Endothelial cell (in vitro differentiated cells): ENCODE measurements around the gene IL1R2. TPM values are rescaled to one million over a fixed set of nuclear protein-coding genes. Genes with fewer than 3 reads are reported as not detected.
"Not testable (repeated sequence)": the region's sequence is repeated elsewhere in the genome, so short reads cannot be mapped to it uniquely, and the experiment has no call there.

Source experiments
- DNase-seq: peaks from one replicate; pipeline ENCODE4 v3.0.0; 2021; ENCODE audit warnings: low spot score
- H3K27ac Mint-ChIP-seq: one replicate; pipeline ENCODE4 v1.8.0; 2021; ENCODE audit warnings: mixed read lengths, inconsistent platforms; ENCODE audit not compliant: unreplicated experiment
- H3K27me3 Mint-ChIP-seq: one replicate; pipeline ENCODE4 v1.8.0; 2021; ENCODE audit warnings: mild to moderate bottlenecking, moderate library complexity, mixed read lengths, inconsistent platforms; ENCODE audit not compliant: unreplicated experiment
- H3K36me3 Mint-ChIP-seq: one replicate; pipeline ENCODE4 v1.8.0; 2021; ENCODE audit warnings: mild to moderate bottlenecking, low read depth, mixed read lengths, inconsistent platforms; ENCODE audit not compliant: unreplicated experiment
- H3K4me1 Mint-ChIP-seq: one replicate; pipeline ENCODE4 v1.8.0; 2021; ENCODE audit warnings: mild to moderate bottlenecking, mixed read lengths, inconsistent platforms; ENCODE audit not compliant: unreplicated experiment
- H3K4me3 Mint-ChIP-seq: one replicate; pipeline ENCODE4 v1.8.0; 2021; ENCODE audit warnings: mild to moderate bottlenecking, mixed read lengths, inconsistent platforms; ENCODE audit not compliant: unreplicated experiment
- H3K9me3 Mint-ChIP-seq: one replicate; pipeline ENCODE4 v1.8.0; 2021; ENCODE audit warnings: mixed read lengths, inconsistent platforms; ENCODE audit not compliant: unreplicated experiment
- total RNA-seq: library from RNA; stranded (reverse); fragmentation: NEBNext Ultra II Directional; extraction: Animal tissue kit (Norgen Biotek cat#: 25700); gene quantifications from one replicate; pipeline ENCODE4 v1.2.1, GENCODE V29; 2021; ENCODE audit not compliant: unreplicated experiment
- TF ChIP-seq, protein P1 (sequence below): fragments of 200-600 bp; sonication (generic); IDR thresholded peaks from one replicate; pipeline ENCODE4 v1.5.0; 2021; ENCODE audit warnings: antibody characterized with exemption; ENCODE audit not compliant: unreplicated experiment

Gene IL1R2
- total RNA-seq, 1 donor from 2014 or later = not detected

DNA sequence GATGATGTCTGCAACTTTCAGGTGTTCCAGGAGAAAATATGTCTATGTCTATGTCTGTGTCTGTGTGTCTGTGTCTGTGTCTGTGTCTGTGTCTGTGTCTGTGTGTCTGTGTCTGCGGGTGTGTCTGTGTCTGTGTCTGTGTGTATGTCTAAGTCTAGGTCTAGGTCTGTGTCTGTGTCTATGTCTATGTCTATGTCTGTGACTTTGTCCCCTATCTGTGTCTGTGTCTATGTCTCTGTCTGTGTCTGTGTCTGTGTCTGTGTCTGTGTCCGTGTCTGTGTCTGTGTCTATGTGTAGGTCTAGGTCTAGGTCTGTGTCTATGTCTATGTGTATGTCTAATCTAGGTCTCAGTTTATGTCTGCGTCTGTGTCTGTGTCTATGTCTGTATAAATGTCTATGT is 10.5 kb downstream of the IL1R2 start:
- TF ChIP-seq, protein P1, sequence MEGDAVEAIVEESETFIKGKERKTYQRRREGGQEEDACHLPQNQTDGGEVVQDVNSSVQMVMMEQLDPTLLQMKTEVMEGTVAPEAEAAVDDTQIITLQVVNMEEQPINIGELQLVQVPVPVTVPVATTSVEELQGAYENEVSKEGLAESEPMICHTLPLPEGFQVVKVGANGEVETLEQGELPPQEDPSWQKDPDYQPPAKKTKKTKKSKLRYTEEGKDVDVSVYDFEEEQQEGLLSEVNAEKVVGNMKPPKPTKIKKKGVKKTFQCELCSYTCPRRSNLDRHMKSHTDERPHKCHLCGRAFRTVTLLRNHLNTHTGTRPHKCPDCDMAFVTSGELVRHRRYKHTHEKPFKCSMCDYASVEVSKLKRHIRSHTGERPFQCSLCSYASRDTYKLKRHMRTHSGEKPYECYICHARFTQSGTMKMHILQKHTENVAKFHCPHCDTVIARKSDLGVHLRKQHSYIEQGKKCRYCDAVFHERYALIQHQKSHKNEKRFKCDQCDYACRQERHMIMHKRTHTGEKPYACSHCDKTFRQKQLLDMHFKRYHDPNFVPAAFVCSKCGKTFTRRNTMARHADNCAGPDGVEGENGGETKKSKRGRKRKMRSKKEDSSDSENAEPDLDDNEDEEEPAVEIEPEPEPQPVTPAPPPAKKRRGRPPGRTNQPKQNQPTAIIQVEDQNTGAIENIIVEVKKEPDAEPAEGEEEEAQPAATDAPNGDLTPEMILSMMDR = no peak
- Mint-ChIP-seq H3K4me1 (peaks cover 12% of the 10 kb centered on the region), H3K9me3 (no peaks in the 10 kb centered on the region), H3K27me3 (no peaks in the 10 kb centered on the region), H3K27ac (no peak overlapping the region), H3K4me3 (no peak overlapping the region), H3K36me3 (no peaks in the 10 kb centered on the region)
- no peak for DNase-seq

DNA sequence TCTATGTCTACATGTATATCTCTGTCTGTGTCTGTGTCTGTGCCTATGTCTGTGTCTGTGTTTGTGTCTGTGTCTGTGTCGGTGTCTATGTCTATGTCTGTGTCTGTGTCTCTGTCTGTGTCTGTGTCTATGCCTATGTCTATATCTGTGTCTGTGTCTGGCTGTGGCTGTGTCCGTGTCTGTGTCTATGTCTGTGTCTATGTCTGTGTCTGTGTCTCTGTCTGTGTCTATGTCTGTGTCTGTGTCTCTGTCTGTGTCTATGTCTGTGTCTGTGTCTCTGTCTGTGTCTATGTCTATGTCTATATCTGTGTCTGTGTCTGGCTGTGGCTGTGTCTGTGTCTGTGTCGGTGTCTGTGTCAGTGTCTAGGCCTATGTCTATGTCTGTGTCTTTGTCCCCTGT is 11.1 kb downstream of the IL1R2 start:
- not testable (repeated sequence) for H3K4me1 Mint-ChIP-seq, H3K27ac Mint-ChIP-seq, DNase-seq, H3K36me3 Mint-ChIP-seq, H3K9me3 Mint-ChIP-seq, H3K27me3 Mint-ChIP-seq, H3K4me3 Mint-ChIP-seq

DNA sequence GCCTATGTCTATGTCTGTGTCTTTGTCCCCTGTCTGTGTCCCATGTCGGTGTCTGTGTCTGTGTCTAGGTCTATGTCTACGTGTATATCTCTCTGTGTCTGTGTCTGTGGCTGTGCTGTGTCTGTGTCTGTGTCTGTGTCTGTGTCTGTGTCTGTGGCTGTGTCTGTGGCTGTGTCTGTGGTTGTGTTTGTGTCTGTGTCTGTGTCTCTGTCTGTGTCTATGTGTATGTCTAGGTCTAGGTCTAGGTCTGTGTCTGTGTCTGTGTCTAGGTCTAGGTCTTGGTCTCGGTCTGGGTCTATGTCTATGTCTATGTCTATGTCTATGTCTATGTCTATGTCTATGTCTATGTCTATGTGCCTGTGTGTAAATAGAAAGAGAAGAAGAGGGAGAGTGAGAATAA is 11.9 kb downstream of the IL1R2 start:
- H3K27ac Mint-ChIP-seq = no peak overlapping the region
- H3K36me3 Mint-ChIP-seq = no peaks in the 10 kb centered on the region
- no peak overlapping the region for H3K4me3 Mint-ChIP-seq
- TF ChIP-seq, protein P1 = no peak
- no peaks in the 10 kb centered on the region for H3K9me3 Mint-ChIP-seq
- no peak for DNase-seq
- H3K27me3 Mint-ChIP-seq = no peaks in the 10 kb centered on the region
- no peaks in the 10 kb centered on the region for H3K4me1 Mint-ChIP-seq

DNA sequence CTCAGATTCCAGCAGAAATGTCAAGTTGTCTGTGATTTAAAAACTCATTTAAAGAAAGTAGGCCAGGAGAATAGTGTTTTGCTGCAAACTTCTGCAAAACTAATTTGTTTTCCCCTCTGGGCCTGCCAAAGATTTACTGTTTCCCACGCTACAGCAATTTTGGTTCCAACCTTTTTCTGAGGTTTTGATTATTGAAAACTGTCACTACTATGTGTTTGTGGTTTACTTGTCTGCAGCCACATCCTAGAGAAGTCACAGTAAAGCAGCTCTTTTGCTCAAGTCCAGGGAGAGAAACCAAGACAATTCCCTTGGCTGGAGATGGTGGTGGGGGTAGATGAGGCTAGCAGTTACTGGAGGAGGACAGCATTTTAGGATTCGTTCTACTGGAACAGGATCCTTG is 12.8 kb downstream of the IL1R2 start:
- DNase-seq = no peak
- Mint-ChIP-seq H3K4me3 (no peak overlapping the region), H3K36me3 (no peaks in the 10 kb centered on the region), H3K9me3 (no peaks in the 10 kb centered on the region), H3K27ac (no peak overlapping the region), H3K4me1 (no peaks in the 10 kb centered on the region), H3K27me3 (no peaks in the 10 kb centered on the region)
- TF ChIP-seq, protein P1 = no peak

DNA sequence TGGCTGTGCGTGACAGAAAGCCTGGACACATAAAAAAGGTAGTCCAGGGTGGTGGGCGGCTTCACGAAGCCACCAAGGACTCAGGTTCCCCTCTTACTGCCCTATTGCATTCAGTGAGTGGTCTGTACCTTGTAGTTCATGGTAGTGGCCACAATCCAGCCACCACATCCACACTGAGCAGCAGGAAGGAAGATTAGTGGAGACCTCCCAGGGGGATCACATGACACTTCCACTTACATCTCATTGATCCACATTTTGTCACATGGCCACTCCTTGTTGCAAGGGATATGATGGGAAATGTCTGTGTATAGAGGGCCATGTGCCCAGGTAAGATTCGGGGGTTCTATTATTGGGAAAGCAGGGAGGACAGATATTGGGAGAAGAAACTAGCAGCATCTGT is 13.7 kb downstream of the IL1R2 start:
- DNase-seq = no peak
- TF ChIP-seq, protein P1 = no peak
- no peaks in the 10 kb centered on the region for H3K27me3 Mint-ChIP-seq
- H3K9me3 Mint-ChIP-seq = no peaks in the 10 kb centered on the region
- no peak overlapping the region for H3K4me3 Mint-ChIP-seq
- no peaks in the 10 kb centered on the region for H3K4me1 Mint-ChIP-seq
- no peak overlapping the region for H3K27ac Mint-ChIP-seq
- no peaks in the 10 kb centered on the region for H3K36me3 Mint-ChIP-seq
